RWPE2 (cell line): ENCODE results near the gene SEC24A.
"Not testable (repeated sequence)": the region's sequence is repeated elsewhere in the genome, so short reads cannot be mapped to it uniquely, and the experiment has no call there.

Experiments used
- ATAC-seq: fragments of 200-7000 bp; cut with Tn5 transposase; 3 replicates; pipeline ENCODE4 v1.9.1; 2021; ENCODE audit warnings: low read depth
- DNase-seq: peaks from one replicate; pipeline ENCODE4 v3.0.0-alpha.2; 2020; ENCODE audit warnings: low spot score
- H3K27ac ChIP-seq: fragments of 450-650 bp; 2 replicates; pipeline ENCODE4 v1.5.1; 2017; ENCODE audit warnings: mild to moderate bottlenecking; ENCODE audit not compliant: poor library complexity, severe bottlenecking
- H3K27me3 ChIP-seq: fragments of 250-450 bp; sonication (Bioruptor Pico); 2 replicates; pipeline ENCODE4 v1.5.1; 2021; ENCODE audit warnings: mild to moderate bottlenecking, moderate library complexity; ENCODE audit not compliant: insufficient read depth, poor library complexity, severe bottlenecking
- H3K36me3 ChIP-seq: fragments of 250-450 bp; sonication (Bioruptor Pico); 2 replicates; pipeline ENCODE4 v1.5.1; 2020; ENCODE audit warnings: low read depth, mild to moderate bottlenecking, moderate library complexity
- H3K4me1 ChIP-seq: fragments of 250-450 bp; sonication (Bioruptor Pico); 2 replicates; pipeline ENCODE4 v1.5.1; 2021; ENCODE audit warnings: mild to moderate bottlenecking, moderate library complexity; ENCODE audit not compliant: insufficient read depth, poor library complexity, severe bottlenecking
- H3K4me3 ChIP-seq: fragments of 250-450 bp; sonication (Bioruptor Pico); 2 replicates; pipeline ENCODE4 v1.5.1; 2021; ENCODE audit warnings: mild to moderate bottlenecking, moderate library complexity; ENCODE audit not compliant: severe bottlenecking
- H3K9me3 ChIP-seq: fragments of 250-450 bp; sonication (Bioruptor Pico); 2 replicates; pipeline ENCODE4 v1.5.1; 2021; ENCODE audit warnings: mild to moderate bottlenecking, moderate library complexity; ENCODE audit not compliant: severe bottlenecking
- TF ChIP-seq, protein P1 (sequence below): fragments of 450-650 bp; IDR thresholded peaks from one replicate; pipeline ENCODE4 v1.5.1; 2017; ENCODE audit warnings: mild to moderate bottlenecking, moderate library complexity; ENCODE audit not compliant: poor library complexity, severe bottlenecking

The SEC24A gene

DNA sequence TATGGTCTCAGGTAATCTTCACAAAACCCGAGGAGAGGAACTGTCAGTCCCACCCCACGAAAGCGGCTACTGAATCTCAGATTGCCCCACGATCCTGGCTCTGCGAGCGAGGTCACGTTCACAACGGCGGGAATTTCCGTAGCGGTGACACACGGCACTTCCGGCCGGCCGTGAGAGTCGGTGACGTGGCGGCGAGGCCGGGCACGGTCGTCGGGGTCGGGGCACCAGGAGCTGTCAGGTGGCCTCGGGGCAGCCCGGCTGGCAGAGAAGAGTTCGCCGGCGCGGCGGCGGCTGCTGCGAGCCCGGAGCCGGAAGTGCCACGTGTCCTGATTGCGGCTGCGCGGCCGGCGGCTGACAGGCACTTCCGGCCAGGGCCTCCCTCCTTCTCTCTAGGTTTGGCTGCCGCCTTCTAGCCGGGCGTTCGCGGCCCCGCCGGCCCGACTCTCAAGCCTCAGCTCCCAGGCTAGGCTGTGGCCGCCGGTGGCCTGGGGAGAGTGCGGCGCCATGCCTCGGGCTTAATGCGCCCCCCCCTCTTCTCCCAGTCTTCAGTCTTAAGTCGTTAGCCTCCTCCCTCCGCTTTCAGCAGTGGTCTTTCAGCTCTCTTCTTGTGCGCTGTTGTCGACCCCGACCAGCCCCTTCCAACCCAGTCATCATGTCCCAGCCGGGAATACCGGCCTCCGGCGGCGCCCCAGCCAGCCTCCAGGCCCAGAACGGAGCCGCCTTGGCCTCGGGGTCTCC lies at the start of gene SEC24A:
TSS of gene SEC24A (plus strand) at position 361 of the 738 bp plus-strand sequence. CDS start at position 653, 292 bp downstream.
- peak within 1 kb of the TSS; percentile 87 for H3K4me3 ChIP-seq
- peaks cover 21% of the 10 kb centered on the region for H3K36me3 ChIP-seq
- no peaks in the 10 kb centered on the region for H3K27me3 ChIP-seq
- H3K9me3 ChIP-seq, result no peaks in the 10 kb centered on the region
- ATAC-seq (peak; percentile 88), DNase-seq (peak; percentile 96)
- peak within 1 kb of the TSS; percentile 96 for H3K27ac ChIP-seq
- TF ChIP-seq, protein P1, sequence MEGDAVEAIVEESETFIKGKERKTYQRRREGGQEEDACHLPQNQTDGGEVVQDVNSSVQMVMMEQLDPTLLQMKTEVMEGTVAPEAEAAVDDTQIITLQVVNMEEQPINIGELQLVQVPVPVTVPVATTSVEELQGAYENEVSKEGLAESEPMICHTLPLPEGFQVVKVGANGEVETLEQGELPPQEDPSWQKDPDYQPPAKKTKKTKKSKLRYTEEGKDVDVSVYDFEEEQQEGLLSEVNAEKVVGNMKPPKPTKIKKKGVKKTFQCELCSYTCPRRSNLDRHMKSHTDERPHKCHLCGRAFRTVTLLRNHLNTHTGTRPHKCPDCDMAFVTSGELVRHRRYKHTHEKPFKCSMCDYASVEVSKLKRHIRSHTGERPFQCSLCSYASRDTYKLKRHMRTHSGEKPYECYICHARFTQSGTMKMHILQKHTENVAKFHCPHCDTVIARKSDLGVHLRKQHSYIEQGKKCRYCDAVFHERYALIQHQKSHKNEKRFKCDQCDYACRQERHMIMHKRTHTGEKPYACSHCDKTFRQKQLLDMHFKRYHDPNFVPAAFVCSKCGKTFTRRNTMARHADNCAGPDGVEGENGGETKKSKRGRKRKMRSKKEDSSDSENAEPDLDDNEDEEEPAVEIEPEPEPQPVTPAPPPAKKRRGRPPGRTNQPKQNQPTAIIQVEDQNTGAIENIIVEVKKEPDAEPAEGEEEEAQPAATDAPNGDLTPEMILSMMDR, result no peak
- peaks cover 9% of the 10 kb centered on the region for H3K4me1 ChIP-seq

DNA sequence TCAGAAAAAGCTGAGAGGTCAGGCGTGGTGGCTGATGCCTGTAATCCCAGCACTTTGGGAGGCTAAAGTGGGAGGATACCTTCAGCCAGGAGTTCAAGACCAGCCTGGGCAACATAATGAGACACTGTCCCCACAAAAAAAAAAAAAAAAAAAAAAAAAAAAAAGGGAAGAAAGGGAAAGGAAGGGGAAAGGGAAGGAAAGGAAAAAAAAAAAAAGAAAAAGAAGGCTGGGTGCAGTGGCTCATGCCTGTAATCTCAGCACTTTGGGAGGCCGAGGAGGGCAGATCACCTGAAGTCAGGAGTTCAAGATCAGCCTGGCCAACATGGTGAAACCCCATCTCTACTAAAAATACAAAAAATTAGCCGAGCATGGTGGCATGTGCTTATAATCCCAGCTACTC lies 48.8 kb upstream of the SEC24A start:
- not testable (repeated sequence) for ATAC-seq, DNase-seq, H3K9me3 ChIP-seq, H3K27me3 ChIP-seq, H3K27ac ChIP-seq, H3K4me1 ChIP-seq, H3K4me3 ChIP-seq
- peaks cover 20% of the 10 kb centered on the region for H3K36me3 ChIP-seq

DNA sequence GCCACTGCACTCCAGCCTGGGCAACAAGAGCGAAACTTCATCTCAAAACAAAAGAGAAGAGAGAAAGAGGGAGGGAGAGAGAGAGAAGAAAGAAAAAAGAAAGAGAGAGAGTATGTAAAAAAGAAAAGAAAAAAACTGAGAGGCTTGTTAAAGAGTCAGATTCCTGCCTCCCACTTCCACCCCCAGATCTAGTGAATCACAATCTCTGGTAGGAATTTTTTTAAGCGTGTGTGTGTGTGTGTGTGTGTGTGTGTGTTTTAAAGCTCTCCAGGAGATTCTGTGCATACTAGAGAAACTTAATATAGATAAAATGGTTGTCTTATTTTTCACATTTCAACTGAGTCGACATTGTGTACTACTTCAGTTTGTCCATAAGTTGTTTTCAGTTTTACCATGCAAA lies 48.0 kb upstream of the SEC24A start:
- no peak overlapping the region for H3K27ac ChIP-seq
- ATAC-seq (no peak), DNase-seq (no peak)
- H3K36me3 ChIP-seq, result peaks cover 26% of the 10 kb centered on the region
- no peak overlapping the region for H3K4me3 ChIP-seq
- TF ChIP-seq, protein P1, result no peak
- no peaks in the 10 kb centered on the region for H3K4me1 ChIP-seq
- H3K27me3 ChIP-seq, result no peaks in the 10 kb centered on the region
- H3K9me3 ChIP-seq, result no peaks in the 10 kb centered on the region

DNA sequence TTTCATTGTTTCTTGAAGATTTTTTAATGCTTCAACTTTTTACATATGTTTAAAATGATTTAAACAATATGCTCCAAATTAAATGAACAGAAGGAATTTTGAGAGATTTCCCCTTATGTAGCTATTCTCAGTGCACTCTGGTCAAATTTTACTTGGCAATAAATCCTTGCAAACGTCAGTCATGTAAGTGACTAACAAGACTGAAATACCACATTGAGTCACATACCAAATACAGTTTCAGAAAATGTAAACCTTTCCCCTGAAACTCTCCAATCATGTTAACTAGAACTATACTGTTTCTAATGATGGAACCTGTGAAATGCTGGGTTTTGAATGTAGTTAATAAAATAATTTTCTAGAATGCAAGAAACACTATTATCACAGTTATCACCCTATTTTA lies 45.5 kb upstream of the SEC24A start:
- ATAC-seq (peak; percentile 73), DNase-seq (no peak)
- no peak overlapping the region for H3K27ac ChIP-seq
- H3K4me3 ChIP-seq, result no peak overlapping the region
- H3K27me3 ChIP-seq, result no peaks in the 10 kb centered on the region
- TF ChIP-seq, protein P1, result no peak
- no peaks in the 10 kb centered on the region for H3K9me3 ChIP-seq
- H3K4me1 ChIP-seq, result no peaks in the 10 kb centered on the region
- peaks cover 51% of the 10 kb centered on the region for H3K36me3 ChIP-seq

DNA sequence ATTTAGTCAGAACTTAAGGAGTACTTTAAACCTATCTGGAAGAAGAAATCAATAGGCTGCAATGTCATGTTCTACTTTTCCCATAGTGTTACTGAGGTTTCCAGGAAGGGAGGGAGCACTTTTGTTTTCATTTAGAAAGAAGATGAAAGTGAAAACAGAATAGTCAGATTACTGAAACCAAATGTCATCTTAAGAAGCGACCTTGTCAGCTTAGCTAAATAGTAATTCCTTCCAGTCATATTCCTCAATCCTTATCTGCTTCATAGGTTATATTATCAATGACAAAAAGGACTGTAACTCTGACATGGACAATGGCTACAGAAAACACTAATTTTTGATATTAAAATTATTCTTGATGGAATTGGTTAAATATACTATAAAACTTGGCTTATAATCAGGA lies 43.7 kb upstream of the SEC24A start:
- Histone ChIP-seq H3K4me1 (no peaks in the 10 kb centered on the region), H3K9me3 (no peaks in the 10 kb centered on the region), H3K27me3 (no peaks in the 10 kb centered on the region), H3K4me3 (no peak overlapping the region), H3K27ac (no peak overlapping the region), H3K36me3 (peaks cover 69% of the 10 kb centered on the region)
- TF ChIP-seq, protein P1, result no peak
- ATAC-seq (no peak), DNase-seq (no peak)
